Suprapubic skin (tissue), 3 donors: Measurements from ENCODE around the gene SLC27A5.

ENCODE experiments used
- EP300 ChIP-seq: sonication (generic); formaldehyde crosslinking; IDR thresholded peaks from one replicate; pipeline ENCODE4 v1.6.1; 2017; ENCODE audit warnings: antibody characterized with exemption
- POLR2A ChIP-seq, 2 donors: fragments of 450-650 bp; IDR thresholded peaks; one replicate each; pipeline ENCODE4 v1.6.1; 2017; ENCODE audit warnings: antibody characterized with exemption in 2 of 2, mild to moderate bottlenecking in 2 of 2, moderate library complexity in 2 of 2
- TF ChIP-seq, protein P1 (sequence below), 2 donors: fragments of 200-600 bp in 1 of 2; fragments of 450-650 bp in 1 of 2; sonication (generic) in 1 of 2; IDR thresholded peaks; one replicate each; pipeline ENCODE4 v1.5.1; 2016 to 2019; ENCODE audit warnings: antibody characterized with exemption in 2 of 2, mild to moderate bottlenecking in 1 of 2, moderate library complexity in 1 of 2

DNA sequence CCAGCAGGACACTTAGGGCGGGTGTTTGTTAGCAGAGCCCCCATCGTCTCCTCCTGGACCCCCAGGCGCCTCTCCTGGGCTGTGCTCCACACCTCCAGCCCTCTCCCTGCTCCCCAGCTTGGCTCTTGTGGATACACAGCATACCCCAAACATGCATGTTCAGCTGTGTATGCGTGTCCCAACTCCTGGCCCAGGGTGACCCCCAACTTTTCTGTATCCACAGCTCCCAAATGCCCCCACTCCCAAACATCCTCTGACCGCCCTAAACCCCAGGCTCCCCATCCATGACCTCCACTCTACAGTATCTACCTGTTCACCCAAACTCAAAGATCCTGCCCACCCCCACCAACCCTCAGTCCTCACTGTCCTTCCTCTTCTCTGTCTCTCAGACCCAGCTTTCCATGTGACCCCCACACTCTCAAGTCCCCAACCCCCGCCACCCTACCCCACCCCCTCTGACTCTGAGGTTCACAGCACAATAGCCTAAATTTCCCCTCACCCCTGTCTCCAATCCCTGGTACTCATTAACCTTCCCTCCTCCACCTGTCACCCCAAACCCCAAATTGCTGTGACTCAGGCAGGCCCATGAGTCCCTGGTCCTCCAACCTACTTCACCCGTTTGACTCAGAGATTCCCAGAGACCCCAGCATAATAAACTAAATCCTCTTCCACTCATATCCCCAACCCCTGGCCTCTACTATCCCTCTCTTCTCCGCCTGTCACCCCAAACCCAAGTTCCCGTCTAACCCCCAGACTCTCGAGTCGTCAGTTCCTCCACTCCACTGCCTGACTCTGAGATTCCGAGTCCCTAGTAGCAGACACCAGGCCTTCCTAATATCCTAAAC, 45.7 kb upstream of the SLC27A5 start:
- TF ChIP-seq, protein P1, sequence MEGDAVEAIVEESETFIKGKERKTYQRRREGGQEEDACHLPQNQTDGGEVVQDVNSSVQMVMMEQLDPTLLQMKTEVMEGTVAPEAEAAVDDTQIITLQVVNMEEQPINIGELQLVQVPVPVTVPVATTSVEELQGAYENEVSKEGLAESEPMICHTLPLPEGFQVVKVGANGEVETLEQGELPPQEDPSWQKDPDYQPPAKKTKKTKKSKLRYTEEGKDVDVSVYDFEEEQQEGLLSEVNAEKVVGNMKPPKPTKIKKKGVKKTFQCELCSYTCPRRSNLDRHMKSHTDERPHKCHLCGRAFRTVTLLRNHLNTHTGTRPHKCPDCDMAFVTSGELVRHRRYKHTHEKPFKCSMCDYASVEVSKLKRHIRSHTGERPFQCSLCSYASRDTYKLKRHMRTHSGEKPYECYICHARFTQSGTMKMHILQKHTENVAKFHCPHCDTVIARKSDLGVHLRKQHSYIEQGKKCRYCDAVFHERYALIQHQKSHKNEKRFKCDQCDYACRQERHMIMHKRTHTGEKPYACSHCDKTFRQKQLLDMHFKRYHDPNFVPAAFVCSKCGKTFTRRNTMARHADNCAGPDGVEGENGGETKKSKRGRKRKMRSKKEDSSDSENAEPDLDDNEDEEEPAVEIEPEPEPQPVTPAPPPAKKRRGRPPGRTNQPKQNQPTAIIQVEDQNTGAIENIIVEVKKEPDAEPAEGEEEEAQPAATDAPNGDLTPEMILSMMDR (IDR thresholded peaks at IDR 0.05), result no peak
- no peak for TF ChIP-seq POLR2A (IDR thresholded peaks at IDR 0.05)
- TF ChIP-seq EP300, result no peak
